H9 (cell line): ENCODE results near the gene PCARE. TPM values are rescaled to one million over a fixed set of nuclear protein-coding genes. Genes with fewer than 3 reads are reported as not detected.

Experiments
- DNase-seq: peaks from one replicate; pipeline ENCODE4 v3.0.0-alpha.2; 2017
- H2AFZ ChIP-seq: one replicate; pipeline ENCODE4 v1.6.1; 2013; ENCODE audit warnings: mild to moderate bottlenecking, low read length, control low read depth, moderate library complexity
- H2AK5ac ChIP-seq: 2 replicates; pipeline ENCODE4 v1.6.1; 2013; ENCODE audit warnings: low read length, control low read depth, mixed read lengths; ENCODE audit not compliant: insufficient read length
- H2BK120ac ChIP-seq: one replicate; pipeline ENCODE4 v1.6.1; 2013; ENCODE audit warnings: low read depth, mild to moderate bottlenecking, low read length, control low read depth, inconsistent platforms; ENCODE audit not compliant: poor library complexity, severe bottlenecking
- H2BK12ac ChIP-seq: 2 replicates; pipeline ENCODE4 v1.6.1; 2013; ENCODE audit warnings: low read length, control low read depth, mixed read lengths, low read depth; ENCODE audit not compliant: insufficient read length
- H2BK15ac ChIP-seq: 2 replicates; pipeline ENCODE4 v1.6.1; 2013; ENCODE audit warnings: low read depth, low read length, control low read depth
- H2BK20ac ChIP-seq: one replicate; pipeline ENCODE4 v1.6.1; 2013; ENCODE audit warnings: low read depth, mild to moderate bottlenecking, low read length, control low read depth, inconsistent platforms; ENCODE audit not compliant: poor library complexity, severe bottlenecking
- H2BK5ac ChIP-seq: 2 replicates; pipeline ENCODE4 v1.6.1; 2013; ENCODE audit warnings: low read length, control low read depth, mixed read lengths; ENCODE audit not compliant: insufficient read length
- H3K14ac ChIP-seq: 2 replicates; pipeline ENCODE4 v1.6.1; 2013; ENCODE audit warnings: low read length, control low read depth; ENCODE audit not compliant: insufficient read depth
- H3K18ac ChIP-seq: 2 replicates; pipeline ENCODE4 v1.6.1; 2013; ENCODE audit warnings: low read depth, mild to moderate bottlenecking, mixed read lengths, low read length, control low read depth; ENCODE audit not compliant: insufficient read length
- H3K23ac ChIP-seq: 2 replicates; pipeline ENCODE4 v1.6.1; 2013; ENCODE audit warnings: low read length, control low read depth, mixed read lengths, low read depth; ENCODE audit not compliant: insufficient read length
- H3K23me2 ChIP-seq: 2 replicates; pipeline ENCODE4 v1.6.1; 2013; ENCODE audit warnings: low read depth, mild to moderate bottlenecking, mixed read lengths, low read length, control low read depth; ENCODE audit not compliant: insufficient read length, poor library complexity, severe bottlenecking
- H3K27ac ChIP-seq: 2 replicates; pipeline ENCODE4 v1.5.1; 2013; ENCODE audit warnings: low read length, control low read depth, mixed read lengths, low read depth; ENCODE audit not compliant: insufficient read length
- H3K27me3 ChIP-seq: 2 replicates; pipeline ENCODE4 v1.6.1; 2013; ENCODE audit warnings: low read length, control low read depth, inconsistent platforms; ENCODE audit not compliant: insufficient read depth
- H3K4ac ChIP-seq: 2 replicates; pipeline ENCODE4 v1.6.1; 2013; ENCODE audit warnings: low read depth, mild to moderate bottlenecking, control low read depth, inconsistent platforms, low read length, moderate library complexity
- H3K4me1 ChIP-seq: 2 replicates; pipeline ENCODE4 v1.6.1; 2013; ENCODE audit warnings: low read length, control low read depth, inconsistent platforms; ENCODE audit not compliant: insufficient read depth
- H3K4me2 ChIP-seq: 2 replicates; pipeline ENCODE4 v1.6.1; 2013; ENCODE audit warnings: low read length, control low read depth, mixed read lengths; ENCODE audit not compliant: insufficient read length, insufficient read depth
- H3K56ac ChIP-seq: 2 replicates; pipeline ENCODE4 v1.6.1; 2013; ENCODE audit warnings: low read depth, mild to moderate bottlenecking, mixed read lengths, low read length, control low read depth; ENCODE audit not compliant: insufficient read length
- H3K79me1 ChIP-seq: 2 replicates; pipeline ENCODE4 v1.6.1; 2013; ENCODE audit warnings: low read depth, mild to moderate bottlenecking, moderate library complexity, low read length, control low read depth, inconsistent platforms; ENCODE audit not compliant: insufficient read depth, poor library complexity, severe bottlenecking
- H3K79me2 ChIP-seq: 2 replicates; pipeline ENCODE4 v1.6.1; 2013; ENCODE audit warnings: low read length, control low read depth, inconsistent platforms; ENCODE audit not compliant: insufficient read depth
- H3K9ac ChIP-seq: 2 replicates; pipeline ENCODE4 v1.6.1; 2013; ENCODE audit warnings: low read length, control low read depth, mixed read lengths; ENCODE audit not compliant: insufficient read length; ENCODE audit errors: extremely low read depth
- H3K9me3 ChIP-seq: one replicate; pipeline ENCODE4 v1.6.1; 2013; ENCODE audit warnings: low read depth, low read length, inconsistent platforms; ENCODE audit not compliant: control insufficient read depth
- H3T11ph ChIP-seq: one replicate; pipeline ENCODE4 v1.6.1; 2013; ENCODE audit warnings: mild to moderate bottlenecking, low read length, control low read depth, inconsistent platforms
- H4K20me1 ChIP-seq: one replicate; pipeline ENCODE4 v1.6.1; 2013; ENCODE audit not compliant: control insufficient read depth, insufficient read length, insufficient read depth
- H4K5ac ChIP-seq: 2 replicates; pipeline ENCODE4 v1.6.1; 2013; ENCODE audit warnings: low read depth, mild to moderate bottlenecking, mixed read lengths, low read length, control low read depth; ENCODE audit not compliant: insufficient read length
- H4K8ac ChIP-seq: replicated peaks from 2 replicates; pipeline ENCODE4 v1.6.1; 2013; ENCODE audit warnings: low read length, control low read depth, mixed read lengths, low read depth; ENCODE audit not compliant: insufficient read length
- H4K91ac ChIP-seq: 2 replicates; pipeline ENCODE4 v1.6.1; 2013; ENCODE audit warnings: low read depth, mild to moderate bottlenecking, moderate library complexity, mixed read lengths, low read length, control low read depth; ENCODE audit not compliant: insufficient read length
- H3K27ac Mint-ChIP-seq, 3 experiments: 2 replicates in 2 of 3; 3 replicates in 1 of 3; pipeline ENCODE4 v1.8.0; 2020 to 2021; ENCODE audit warnings: mixed read lengths in 3 of 3, mild to moderate bottlenecking in 1 of 3, moderate library complexity in 1 of 3
- H3K27me3 Mint-ChIP-seq: 2 replicates; pipeline ENCODE4 v1.8.0; 2021; ENCODE audit warnings: low read depth, mild to moderate bottlenecking, moderate library complexity, mixed read lengths
- H3K36me3 Mint-ChIP-seq, 3 experiments: 2 replicates in 2 of 3; 3 replicates in 1 of 3; pipeline ENCODE4 v1.8.0; 2020 to 2021; ENCODE audit warnings: low read depth in 3 of 3, mixed read lengths in 3 of 3; ENCODE audit not compliant: insufficient read depth in 1 of 3
- H3K4me1 Mint-ChIP-seq, 2 experiments: 2 replicates each; pipeline ENCODE4 v1.8.0; 2020; ENCODE audit warnings: mixed read lengths in 2 of 2
- H3K4me3 Mint-ChIP-seq, 2 experiments: 2 replicates in 1 of 2; 3 replicates in 1 of 2; pipeline ENCODE4 v1.8.0; 2020 to 2021; ENCODE audit warnings: mild to moderate bottlenecking in 2 of 2, mixed read lengths in 2 of 2, moderate library complexity in 1 of 2
- H3K9me3 Mint-ChIP-seq, 2 experiments: 2 replicates in 1 of 2; 3 replicates in 1 of 2; pipeline ENCODE4 v1.8.0; 2020; ENCODE audit warnings: mild to moderate bottlenecking in 2 of 2, mixed read lengths in 2 of 2, moderate library complexity in 1 of 2
- CTCF ChIP-seq: fragments of 200-600 bp; sonication (generic); conservative IDR thresholded peaks from 3 replicates; pipeline ENCODE4 v1.8.0; 2021; ENCODE audit warnings: antibody characterized with exemption, mild to moderate bottlenecking
- WGBS: extraction: QIAGEN DNeasy Blood & Tissue Kit; methylation state at CpG from one replicate; pipeline ENCODE4 v1.1.7; 2013; ENCODE audit warnings: missing lambda C conversion rate, low lambda C conversion rate, mixed read lengths; ENCODE audit not compliant: insufficient read length; ENCODE audit errors: extremely low coverage; 5-methylcytosine and 5-hydroxymethylcytosine counted together
- total RNA-seq: library from RNA; stranded (reverse); gene quantifications from 2 replicates; pipeline ENCODE4 v1.2.1, GENCODE V29; 2021

The PCARE gene
- total RNA-seq, 1 experiment from 2014 or later, result not detected

- Histone ChIP-seq H4K20me1 (no peaks in the 10 kb centered on the region), H2AFZ (no peak overlapping the region), H3T11ph (no peak overlapping the region), H3K9ac (no peak overlapping the region), H2BK120ac (no peak overlapping the region), H3K79me2 (no peaks in the 10 kb centered on the region), H3K23ac (no peak overlapping the region), H2BK15ac (no peak overlapping the region), H3K56ac (no peak overlapping the region), H2AK5ac (no peak overlapping the region), H3K4me2 (no peak overlapping the region), H3K9me3 (no peaks in the 10 kb centered on the region), H2BK12ac (no peak overlapping the region), H3K27me3 (no peaks in the 10 kb centered on the region), H3K14ac (no peak overlapping the region), H3K79me1 (no peaks in the 10 kb centered on the region), H3K23me2 (no peaks in the 10 kb centered on the region), H2BK5ac (no peak overlapping the region), H3K27ac (no peak overlapping the region), H3K18ac (no peak overlapping the region), H3K4ac (no peak overlapping the region), H3K4me1 (no peaks in the 10 kb centered on the region), H4K5ac (no peak overlapping the region), H2BK20ac (no peak overlapping the region), H4K8ac (no peak overlapping the region), H4K91ac (no peak overlapping the region)
- no CpG with 5 or more reads among the region's 10 CpGs for WGBS
- H3K27me3 Mint-ChIP-seq, result no peaks in the 10 kb centered on the region; the same call in none of the 2 replicates
- no peak for TF ChIP-seq CTCF
- no peak overlapping the region for H3K4me3 Mint-ChIP-seq
- no peaks in the 10 kb centered on the region for H3K9me3 Mint-ChIP-seq
- H3K27ac Mint-ChIP-seq, result peak overlapping the region in 1 of 3 experiments; percentile 44; a peak in 1 of 7 replicates
- H3K4me1 Mint-ChIP-seq, result peaks cover 16 to 22% of the 10 kb centered on the region in 2 experiments
- no peak for DNase-seq
- no peaks in the 10 kb centered on the region for H3K36me3 Mint-ChIP-seq
Measured at GRCh38 chr2:29065068-29065811, 9.1 kb downstream of the PCARE start.
